Fibroblast of upper back skin (primary cell): ENCODE measurements around the gene UQCRHL.
"Not testable (repeated sequence)": the region's sequence is repeated elsewhere in the genome, so short reads cannot be mapped to it uniquely, and the experiment has no call there.

Source experiments
- DNase-seq: peaks from one replicate; pipeline ENCODE4 v3.0.0-alpha.2; 2013

UQCRHL gene

DNA sequence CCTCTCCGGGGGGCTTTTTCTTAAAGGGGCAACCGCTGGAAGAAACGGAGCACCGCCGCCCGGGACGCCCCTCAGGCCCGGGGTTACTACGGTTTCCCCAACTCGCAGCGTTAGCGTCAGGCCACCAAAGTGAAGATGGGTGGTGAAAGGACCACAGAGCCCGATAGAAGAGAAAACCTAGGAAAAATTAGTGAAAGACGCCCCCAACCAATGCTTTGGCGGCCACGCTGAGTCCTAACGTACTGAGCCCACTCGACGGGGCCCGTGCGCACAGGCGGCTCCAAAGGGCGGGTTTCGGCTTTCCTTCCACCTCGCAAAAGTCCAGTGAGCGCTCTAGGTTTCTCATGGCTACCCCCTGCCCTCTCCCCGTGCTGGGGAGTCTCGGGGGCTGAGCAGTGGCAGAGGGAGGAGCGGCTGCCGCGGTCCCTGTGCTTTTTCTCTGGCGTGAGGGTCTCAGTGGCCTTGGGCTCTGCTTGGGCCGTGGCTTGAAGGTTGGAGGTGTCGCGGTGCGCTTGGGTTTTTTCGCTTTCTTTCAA lies 27.8 kb upstream of the UQCRHL start:
- no peak for DNase-seq

DNA sequence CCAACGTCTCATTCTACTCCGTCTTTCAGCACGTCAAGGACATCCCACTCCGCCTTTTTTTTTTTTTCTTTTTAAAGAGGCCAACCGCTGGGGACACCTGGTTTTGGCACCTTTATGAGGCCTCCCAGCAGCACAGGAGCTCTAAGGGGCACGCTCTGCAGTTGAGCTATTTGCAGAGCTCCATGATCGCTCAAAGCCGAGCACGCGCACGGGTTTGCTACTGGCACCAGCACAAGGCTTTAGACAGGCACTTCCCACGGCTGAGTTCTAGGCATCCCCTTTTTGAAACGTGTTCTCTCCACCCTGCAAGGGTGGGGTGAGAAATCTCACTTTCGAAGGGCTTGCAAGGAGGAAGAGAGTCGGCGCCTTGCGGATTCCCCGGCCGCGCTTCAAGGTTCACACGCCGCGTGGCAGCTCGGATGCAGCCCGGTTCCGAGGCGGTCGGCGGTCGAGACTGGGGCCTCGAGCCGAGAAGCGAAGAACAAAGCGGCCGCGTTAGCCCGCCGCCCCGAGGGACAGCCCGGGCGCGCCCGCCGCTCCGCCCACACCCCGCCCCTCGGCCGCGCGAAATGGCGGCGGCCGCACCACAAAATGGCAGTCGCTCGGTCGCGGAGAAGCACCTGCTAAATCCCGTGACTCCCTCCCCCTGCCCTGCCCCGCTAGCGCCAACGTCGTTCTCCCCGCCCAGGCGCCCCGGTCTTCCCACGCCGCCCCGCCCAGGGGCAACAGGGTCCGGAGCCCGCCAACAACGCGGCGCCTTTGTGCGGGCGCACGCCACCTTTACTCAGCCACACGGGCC lies 27.2 kb upstream of the UQCRHL start:
- DNase-seq = peak; percentile 89

DNA sequence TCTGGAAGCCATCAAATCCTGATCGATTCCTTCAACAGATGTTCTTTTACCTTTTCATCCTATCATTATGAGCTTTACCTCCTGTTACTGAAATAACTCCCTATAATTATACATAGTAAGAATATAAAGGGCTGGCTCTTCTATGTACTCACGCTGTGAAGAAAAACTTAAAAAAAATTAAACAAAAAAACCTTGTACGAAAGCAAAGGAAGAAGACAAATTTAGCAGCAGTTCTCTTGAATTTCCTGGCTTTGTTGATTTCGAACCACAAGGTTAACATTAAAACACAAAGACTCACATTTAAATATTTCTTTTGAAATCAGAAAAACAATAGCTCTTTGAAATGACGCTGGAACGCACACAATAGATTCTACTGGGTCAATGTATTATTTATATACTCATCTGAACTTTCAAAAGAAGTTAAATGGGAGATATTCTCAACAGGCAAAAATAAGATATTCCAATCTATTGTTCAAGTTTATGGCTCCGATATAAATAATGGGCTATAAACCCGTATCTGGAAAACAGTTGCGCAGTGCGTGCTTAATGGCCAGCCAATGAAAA lies 26.5 kb upstream of the UQCRHL start:
- no peak for DNase-seq

DNA sequence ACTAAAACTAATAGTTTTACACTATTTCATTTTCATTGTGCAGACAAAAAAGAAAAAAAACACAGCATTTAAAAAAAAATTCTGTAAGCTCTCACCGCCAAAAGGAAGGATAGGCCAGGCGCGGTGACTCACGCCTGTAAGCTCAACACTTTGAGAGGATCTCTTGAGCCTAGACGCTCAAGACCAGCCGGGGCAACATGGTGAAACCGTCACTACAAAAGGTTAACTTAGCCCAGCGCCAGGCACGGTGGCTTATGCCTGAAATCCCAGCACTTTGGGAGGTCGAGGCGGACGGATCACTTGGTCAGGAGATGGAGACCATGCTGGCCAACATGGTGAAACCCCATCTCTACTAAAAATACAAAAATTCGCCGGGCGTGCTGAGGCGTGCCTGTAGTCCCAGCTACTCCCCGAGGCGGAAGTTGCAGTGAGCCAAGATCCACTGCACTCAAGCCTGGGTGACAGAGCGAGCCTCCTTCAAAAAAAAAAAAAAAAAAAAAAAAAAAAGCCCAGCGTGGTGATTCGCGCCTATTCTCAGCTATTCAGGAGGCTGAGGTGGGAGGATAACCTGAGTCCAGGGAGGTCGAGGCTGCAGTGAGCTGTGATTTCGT lies 25.7 kb upstream of the UQCRHL start:
- no peak for DNase-seq

DNA sequence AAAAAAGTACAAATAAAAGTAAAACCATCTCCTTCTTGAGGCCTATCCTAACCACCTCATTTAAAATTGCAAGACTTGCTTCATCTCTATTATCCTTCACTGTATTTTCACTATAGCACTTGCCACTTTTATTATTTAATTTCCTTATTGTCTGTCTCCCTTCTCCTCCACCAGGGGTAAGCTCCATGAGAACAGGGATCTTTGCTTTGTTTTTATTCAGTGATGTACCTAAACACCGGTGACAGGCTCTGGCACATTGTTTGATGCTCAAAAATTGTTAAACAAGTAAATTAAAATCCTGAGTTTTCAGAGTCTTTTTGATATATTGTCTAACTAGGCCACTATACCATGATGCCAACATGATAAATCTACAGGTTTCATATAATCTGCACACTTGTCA lies 22.8 kb upstream of the UQCRHL start:
- DNase-seq = no peak

DNA sequence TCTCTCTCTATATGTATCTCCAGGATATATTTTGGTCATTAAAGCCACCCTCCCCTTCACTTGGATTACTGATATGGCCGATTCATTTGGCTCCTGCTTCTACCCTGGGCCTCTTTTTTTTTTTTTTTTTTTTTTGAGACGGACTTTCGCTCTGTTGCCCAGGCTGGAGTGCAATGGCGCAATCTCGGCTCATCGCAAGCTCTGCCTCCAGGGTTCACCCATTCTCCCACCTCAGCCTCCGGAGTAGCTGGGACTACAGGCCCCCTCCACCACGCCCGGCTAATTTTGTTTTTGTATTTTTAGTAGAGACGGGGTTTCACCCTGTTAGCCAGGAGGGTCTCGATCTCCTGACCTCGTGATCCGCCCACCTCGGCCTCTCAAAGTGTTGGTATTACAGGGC lies 21.5 kb upstream of the UQCRHL start:
- not testable (repeated sequence) for DNase-seq

DNA sequence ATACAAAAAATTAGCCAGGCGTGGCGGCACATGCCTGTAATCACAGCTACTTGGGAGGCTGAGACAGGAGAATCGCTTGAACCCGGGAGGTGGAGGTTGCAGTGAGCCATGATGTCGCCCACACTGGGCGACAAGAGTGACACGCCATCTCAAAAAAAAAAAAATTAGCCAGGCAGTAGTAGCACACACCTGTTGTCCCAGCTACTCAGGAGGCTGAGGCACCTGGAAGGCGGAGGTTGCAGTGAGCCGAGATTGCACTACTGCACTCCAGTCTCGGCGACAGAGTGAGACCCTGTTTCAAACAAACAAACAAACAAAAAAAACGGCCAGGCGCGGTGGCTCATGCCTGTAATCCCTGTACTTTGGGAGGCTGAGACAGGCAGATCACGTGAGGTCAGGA lies 20.1 kb upstream of the UQCRHL start:
- not testable (repeated sequence) for DNase-seq

DNA sequence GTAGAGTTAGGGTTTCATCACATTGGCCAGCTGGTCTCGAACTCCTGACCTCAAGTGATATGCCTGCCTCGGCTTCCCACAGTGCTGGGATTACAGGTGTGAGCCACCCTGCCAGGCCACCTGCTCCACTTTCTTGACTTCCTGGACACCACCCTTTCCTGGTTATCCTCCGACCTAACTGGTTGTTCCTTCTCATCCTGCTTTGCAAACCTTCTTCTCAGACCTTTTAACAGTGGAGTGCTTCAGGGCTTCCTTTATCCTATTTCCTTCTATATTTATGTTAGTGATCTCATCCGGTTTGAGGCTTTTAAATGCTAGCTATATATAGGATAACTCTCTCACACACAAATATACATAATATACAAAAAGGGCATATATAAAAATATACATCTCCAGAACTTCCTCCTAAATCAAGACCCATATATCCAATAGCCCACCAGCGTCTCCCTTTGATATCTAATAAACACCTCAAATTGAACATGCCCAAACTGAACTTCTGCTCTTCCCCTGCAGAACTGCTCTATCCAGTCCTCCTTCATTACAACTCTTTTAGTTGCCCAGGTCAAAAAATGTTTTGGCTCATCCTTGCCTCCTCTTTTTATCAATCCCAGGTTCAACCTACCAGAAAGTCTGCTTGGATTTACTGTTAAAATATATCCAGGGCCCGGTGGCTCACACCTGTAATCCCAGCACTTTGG lies 19.5 kb upstream of the UQCRHL start:
- no peak for DNase-seq

DNA sequence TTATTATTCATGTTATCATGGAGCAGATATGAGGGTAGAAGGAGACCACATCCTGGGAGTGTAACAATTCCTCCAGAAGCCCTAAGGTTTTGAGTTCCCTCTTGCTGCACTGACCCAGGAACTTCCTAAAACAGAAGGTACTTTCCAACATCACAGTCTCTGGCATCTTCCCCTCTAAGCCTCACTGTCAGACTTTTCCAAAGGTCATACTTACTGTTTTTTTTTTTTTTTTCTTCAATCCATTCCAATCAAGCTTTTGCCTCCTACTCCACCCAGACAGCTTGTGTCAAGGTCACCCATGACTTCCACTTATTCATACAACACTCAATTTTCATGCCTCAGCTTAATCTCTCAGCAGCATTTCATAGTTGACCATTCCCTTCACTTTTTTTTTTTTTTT lies 18.4 kb upstream of the UQCRHL start:
- peak; percentile 14 for DNase-seq

DNA sequence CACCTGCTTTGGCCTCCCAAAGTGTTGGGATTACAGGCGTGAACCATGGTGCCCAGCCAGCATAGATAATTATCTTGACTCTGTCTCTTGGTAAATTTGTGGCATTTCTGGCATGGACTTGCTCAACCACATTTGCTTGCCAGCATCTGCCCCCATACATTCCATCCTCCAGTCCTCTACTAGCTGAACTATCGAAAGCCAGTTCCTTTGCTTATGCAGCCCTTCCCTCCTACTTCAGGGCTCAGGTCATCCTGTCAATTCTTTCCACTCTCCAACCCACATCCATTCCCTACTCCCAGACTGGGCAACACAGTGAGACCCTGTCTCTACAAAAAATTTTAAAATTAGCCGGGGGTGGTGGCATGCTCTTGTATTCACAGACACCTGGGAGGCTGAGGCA lies 13.0 kb upstream of the UQCRHL start:
- DNase-seq = peak; percentile 11

DNA sequence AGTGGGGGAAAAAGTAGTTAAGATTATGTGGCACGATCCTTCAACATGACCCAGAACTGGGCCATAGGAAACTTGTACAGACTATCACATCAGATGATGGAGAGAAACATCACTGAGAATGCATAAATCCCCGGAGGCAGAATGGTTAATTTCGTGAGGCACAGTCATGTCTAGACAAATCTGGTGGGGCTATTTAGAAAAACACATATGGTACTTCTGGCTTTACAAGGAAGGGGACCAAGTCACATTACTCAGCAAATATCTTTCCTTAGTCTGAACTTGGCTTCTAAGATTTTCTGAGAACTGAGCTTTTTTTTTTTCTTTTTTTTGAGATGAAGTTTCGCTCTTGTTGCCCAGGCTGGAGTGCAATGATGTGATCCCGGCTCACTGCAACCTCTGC lies 9.2 kb upstream of the UQCRHL start:
- DNase-seq = peak; percentile 6

DNA sequence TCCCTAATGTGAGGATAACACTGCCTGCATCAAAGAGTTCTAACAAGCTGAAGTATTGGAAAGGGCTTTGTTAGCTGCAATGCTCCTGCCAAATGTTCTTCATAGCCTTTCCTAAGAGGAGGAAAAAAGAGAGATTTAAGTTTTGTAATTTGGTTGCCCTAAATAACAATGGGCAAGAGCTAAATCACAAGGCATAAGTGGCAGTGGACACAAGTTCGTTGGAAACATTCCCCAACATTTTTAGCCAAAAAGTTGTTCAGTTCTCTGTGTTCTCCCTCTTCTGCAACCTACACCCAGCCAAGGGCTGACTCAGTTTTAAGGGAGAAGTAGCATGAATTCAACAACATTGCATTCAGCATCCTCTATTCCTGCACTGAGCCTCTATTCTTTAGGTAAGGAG lies 2.6 kb upstream of the UQCRHL start:
- no peak for DNase-seq

DNA sequence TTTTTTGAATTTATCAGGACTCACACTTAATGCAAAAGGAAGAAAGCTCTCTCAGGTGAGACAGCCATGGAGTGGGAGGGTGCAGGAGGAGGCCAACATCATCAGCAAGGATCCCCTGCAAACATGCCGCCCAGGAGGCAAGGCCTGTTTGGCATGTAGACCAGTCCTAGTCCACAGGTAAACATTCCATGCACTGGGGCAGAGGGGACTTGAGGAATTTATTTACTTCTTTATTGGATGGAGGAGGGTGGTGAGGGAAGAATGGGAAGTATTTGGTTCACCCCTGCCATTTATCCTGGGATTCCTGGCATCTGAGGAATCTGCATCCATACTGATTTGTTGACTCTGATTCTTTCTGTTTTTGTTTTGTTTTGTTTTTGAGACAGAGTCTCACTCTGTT lies 1.5 kb upstream of the UQCRHL start:
- DNase-seq = no peak

DNA sequence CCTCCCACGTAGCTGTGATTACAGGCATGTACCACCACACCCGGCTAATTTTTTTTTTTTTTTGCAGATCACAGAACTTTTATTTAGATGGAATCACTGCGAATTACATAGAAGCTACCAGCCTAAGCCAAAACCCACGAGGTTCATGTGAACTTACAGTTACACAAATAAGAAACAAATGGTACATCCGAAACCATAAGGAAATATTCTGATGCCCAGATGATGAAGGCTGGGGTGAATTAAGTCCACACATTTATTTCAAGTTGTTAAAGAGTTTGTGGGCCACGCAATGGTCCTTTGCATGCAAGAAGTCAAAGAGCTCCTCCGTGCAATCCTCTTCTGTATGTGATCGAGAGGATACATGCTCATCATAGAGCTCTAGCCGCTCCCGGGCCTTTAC lies 328 bp downstream of the UQCRHL start:
- no peak for DNase-seq

DNA sequence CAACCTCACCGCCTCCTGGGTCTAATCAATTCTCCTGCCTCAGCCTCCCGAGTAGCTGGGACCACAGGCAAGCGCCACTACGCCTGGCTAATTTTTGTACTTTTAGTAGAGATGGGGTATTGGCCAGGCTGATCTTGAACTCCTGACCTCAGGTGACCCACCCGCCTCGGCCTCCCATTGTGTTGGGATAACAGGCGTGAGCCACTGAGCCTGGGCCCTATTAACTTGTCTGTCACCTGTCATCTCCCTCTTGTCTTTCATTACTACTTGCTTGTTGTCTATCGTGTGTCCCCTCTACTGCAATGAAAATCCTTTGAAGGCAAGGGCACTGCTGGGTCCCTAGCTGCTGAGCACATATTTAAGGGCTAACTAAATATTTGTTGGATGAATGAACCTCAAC lies 3.4 kb downstream of the UQCRHL start:
- no peak for DNase-seq

DNA sequence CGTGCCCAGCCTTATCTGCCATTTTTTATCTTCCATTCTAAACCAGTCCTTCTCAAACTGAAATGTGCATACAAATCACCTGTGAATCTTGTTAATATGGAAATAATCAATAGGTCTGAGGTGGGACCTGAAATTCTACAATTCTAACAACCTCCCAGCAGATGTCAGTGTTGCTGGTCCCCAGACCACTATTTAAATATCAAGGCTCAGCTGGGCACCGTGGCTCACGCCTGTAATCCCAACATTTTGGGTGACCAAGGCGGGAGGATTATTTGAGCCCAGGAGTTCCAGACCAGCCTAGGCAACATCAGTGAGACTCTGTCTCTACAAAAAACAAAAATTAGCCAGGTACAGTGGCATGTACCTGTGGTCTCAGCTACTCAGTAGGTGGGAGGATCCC lies 4.1 kb downstream of the UQCRHL start:
- peak; percentile 46 for DNase-seq

DNA sequence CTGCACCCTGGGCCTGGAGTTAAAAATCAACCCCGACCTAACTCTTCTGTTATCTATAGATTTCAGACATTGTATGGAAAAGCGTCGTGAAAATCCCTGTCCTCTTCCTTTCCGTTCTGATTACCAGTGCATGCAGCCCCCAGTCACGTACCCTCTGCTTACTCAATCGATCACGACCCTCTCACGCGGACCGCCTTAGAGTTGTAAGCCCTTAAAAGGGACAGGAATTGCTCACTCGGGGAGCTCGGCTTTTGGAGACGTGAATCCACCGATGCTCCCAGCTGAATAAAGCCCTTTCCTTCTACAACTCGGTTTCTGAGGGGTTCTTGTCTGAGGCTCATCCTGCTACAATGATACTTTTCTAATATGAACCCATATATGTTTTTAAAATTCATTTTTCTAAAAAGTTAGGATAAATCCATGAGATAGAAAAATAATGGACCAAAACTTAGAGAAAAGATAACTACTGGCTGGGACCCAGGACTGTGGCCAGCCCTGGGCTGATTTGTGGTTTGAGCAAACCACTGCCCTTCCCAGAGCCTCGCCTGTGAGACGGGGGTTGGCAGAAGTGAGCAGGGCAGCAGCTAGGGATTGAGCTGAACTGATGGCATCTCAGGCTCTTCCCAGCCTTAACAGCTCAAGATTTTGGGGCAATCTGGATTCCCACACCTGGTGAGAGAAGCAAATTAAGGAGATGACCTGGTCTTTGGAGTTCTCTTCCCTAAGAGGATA lies 5.0 kb downstream of the UQCRHL start:
- peak; percentile 56 for DNase-seq

DNA sequence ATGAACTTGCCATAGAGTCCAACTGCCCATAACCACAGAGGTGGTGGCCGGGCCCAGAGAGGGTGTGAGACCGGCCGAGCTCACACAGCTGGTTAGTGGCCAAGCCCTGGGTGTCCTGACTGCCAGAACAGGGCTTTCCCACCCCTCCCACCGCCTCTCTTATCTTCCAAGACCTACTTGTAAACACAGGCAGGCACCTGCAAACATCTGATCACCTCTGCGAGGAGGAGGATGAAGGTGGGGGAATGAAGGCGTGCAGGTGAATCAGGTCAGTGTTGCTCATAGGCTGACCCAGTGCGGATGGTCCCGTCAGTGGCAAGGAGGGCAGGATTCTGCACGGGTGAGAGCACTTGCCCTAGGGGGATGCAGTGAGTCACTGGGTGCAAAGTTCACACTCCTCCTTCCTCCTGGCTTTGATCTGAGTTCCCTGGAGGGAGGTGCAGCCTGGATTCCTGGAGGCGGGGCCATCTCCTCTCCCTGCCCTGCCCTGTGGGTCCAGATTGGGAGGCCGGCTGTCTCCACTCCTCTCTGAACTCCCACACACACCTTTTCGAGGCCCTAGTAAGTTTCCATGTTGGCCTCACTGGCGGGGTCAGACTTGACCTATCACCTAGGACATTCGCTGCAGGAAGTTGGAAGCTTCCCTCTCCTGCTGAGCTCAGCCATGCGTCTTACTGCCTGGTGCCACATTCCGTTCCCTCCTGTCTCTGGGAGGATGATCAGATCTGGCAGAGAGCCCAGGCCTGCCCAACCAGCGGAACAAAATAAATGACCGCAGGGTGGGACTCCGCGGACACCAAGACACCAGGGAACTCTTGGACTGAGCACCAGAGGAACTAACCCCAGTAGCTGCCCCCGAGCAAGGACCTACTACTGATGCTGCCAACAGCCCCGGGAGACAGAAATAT lies 7.3 kb downstream of the UQCRHL start:
- DNase-seq = peak; percentile 43

DNA sequence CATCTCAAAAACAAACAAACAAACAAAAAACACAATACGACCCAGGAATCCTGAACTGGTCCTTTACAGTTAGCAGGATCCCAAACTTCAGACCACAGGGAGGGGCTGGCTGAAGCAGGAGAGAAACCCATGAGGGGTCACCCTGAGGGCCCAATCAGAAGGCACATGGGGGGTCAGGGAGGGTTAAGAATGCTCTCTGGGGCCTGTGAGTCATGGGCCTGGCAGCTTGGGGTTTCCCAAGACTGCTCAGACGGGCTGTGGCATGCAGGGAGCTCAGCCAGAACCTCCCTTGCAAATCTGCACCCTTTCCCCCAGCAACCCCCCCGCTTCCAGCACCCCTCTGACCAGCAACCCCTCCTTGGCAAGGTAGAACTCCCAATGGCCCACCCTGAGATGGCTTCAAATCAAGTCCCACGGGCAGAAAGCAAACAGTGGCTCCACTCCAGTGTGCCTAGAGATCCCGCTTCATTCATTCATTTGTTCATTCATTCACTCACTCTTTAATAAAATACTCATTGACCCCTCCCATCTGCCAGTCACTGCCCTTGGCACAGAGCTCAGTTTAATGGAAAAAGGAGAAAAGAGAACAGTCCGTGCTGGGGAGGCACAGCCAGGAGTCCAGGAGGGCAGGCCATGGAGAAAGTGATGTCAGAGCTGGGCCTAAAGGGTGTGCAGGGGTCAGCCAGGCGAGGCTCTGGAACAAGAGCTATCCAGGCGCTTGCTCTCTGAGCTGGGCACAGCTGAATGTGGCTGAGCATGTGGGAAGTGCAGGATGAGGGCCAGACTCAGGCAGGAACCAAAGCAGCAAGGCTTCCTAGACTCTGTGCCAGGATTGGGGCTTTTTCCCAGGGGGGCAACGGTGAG lies 8.2 kb downstream of the UQCRHL start:
- DNase-seq = peak; percentile 98

DNA sequence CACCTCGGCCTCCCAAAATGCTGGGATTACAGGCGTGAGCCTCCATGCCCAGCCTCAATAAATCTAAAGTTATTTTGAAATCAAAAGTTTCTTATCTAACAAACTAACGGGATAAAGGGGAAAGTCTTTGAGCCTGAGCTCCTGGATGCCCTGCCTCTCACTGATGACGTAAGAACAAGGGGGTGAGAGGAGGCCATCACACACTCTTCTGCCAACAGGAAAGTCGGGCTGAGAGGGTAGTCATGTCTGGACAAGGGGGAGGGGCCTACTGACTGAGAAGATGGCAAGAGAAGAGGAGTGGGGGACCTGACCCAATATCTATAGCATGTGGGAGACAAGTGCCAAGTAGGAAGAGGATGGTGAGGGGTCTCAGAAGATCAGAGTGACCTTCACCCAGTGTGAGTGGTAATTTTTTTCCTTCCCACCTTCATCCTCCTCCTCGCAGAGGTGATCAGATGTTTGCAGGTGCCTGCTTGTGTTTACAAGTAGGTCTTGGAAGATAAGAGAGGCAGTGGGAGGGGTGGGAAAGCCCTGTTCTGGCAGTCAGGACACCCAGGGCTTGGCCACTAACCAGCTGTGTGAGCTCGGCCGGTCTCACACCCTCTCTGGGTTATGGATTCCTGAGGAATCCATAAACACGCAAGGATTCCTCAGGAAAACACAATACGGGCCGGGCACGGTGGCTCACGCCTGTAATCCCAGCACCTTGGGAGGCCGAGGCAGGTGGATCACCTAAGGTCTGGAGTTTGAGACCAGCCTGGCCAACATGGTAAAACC lies 9.6 kb downstream of the UQCRHL start:
- no peak for DNase-seq
